Parathyroid adenoma (tissue), 2 donors: Measurements from ENCODE around the gene AADACL3.

Experiments used
- H2AFZ ChIP-seq: fragments of 300-600 bp; sonication (generic); one replicate; pipeline ENCODE4 v1.7.0; 2017; ENCODE audit warnings: antibody characterized with exemption, mild to moderate bottlenecking
- H3K27ac ChIP-seq: fragments of 300-600 bp; sonication (generic); one replicate; pipeline ENCODE4 v1.7.0; 2017
- H3K27me3 ChIP-seq: fragments of 300-600 bp; sonication (generic); one replicate; pipeline ENCODE4 v1.7.0; 2017; ENCODE audit warnings: low read length; ENCODE audit not compliant: control insufficient read depth, insufficient read depth
- H3K36me3 ChIP-seq: fragments of 300-600 bp; sonication (generic); one replicate; pipeline ENCODE4 v1.7.0; 2017; ENCODE audit warnings: low read length; ENCODE audit not compliant: control insufficient read depth, insufficient read depth
- H3K4me1 ChIP-seq: fragments of 300-600 bp; sonication (generic); one replicate; pipeline ENCODE4 v1.7.0; 2017; ENCODE audit warnings: control low read depth
- H3K4me2 ChIP-seq: fragments of 300-600 bp; sonication (generic); one replicate; pipeline ENCODE4 v1.7.0; 2017; ENCODE audit warnings: low read length
- H3K4me3 ChIP-seq: fragments of 300-600 bp; sonication (generic); one replicate; pipeline ENCODE4 v1.7.0; 2017; ENCODE audit warnings: low read depth, low read length
- H3K79me2 ChIP-seq: fragments of 300-600 bp; sonication (generic); one replicate; pipeline ENCODE4 v1.7.0; 2017; ENCODE audit warnings: control low read depth
- H3K9ac ChIP-seq: fragments of 300-600 bp; sonication (generic); one replicate; pipeline ENCODE4 v1.7.0; 2017; ENCODE audit warnings: mild to moderate bottlenecking
- H3K9me3 ChIP-seq: fragments of 300-600 bp; sonication (generic); one replicate; pipeline ENCODE4 v1.7.0; 2017; ENCODE audit warnings: low read length; ENCODE audit not compliant: control insufficient read depth
- TF ChIP-seq, protein P1 (sequence below): fragments of 300-600 bp; sonication (generic); IDR thresholded peaks from one replicate; pipeline ENCODE4 v1.7.0; 2017; ENCODE audit warnings: antibody characterized with exemption, mild to moderate bottlenecking
- donor health status: primary hyperparathyroidism.

Gene AADACL3

DNA sequence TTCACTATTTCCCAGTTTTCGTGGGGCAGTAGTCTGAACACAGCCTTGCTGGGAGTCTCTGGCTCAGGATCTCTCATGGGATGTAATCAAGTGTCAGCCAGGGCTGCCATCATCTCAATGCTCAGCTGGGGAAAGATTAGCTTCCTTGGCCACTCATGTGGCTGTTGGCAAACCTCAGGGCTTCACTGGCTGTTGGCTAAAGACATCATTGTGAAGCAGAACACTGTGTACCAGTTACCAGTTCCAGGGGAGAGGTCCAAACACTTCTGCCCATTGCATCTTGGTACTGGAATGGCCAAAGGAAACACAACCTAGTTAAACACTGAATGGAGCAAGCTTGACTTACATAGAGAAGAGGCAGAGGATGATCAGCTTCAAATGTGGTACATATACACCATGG is 38.3 kb upstream of the AADACL3 start:
- no peak overlapping the region for H3K9ac ChIP-seq
- no peak overlapping the region for H3K4me2 ChIP-seq
- H3K9me3 ChIP-seq, result no peaks in the 10 kb centered on the region
- no peaks in the 10 kb centered on the region for H3K4me1 ChIP-seq
- TF ChIP-seq, protein P1, sequence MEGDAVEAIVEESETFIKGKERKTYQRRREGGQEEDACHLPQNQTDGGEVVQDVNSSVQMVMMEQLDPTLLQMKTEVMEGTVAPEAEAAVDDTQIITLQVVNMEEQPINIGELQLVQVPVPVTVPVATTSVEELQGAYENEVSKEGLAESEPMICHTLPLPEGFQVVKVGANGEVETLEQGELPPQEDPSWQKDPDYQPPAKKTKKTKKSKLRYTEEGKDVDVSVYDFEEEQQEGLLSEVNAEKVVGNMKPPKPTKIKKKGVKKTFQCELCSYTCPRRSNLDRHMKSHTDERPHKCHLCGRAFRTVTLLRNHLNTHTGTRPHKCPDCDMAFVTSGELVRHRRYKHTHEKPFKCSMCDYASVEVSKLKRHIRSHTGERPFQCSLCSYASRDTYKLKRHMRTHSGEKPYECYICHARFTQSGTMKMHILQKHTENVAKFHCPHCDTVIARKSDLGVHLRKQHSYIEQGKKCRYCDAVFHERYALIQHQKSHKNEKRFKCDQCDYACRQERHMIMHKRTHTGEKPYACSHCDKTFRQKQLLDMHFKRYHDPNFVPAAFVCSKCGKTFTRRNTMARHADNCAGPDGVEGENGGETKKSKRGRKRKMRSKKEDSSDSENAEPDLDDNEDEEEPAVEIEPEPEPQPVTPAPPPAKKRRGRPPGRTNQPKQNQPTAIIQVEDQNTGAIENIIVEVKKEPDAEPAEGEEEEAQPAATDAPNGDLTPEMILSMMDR, result no peak
- no peaks in the 10 kb centered on the region for H3K79me2 ChIP-seq
- H2AFZ ChIP-seq, result no peak overlapping the region
- H3K36me3 ChIP-seq, result no peaks in the 10 kb centered on the region
- no peaks in the 10 kb centered on the region for H3K27me3 ChIP-seq
- no peak overlapping the region for H3K27ac ChIP-seq
- H3K4me3 ChIP-seq, result no peak overlapping the region

GRCh38 chr1:12678350-12678749 is 37.6 kb upstream of the AADACL3 start:
- Histone ChIP-seq H3K9me3 (no peaks in the 10 kb centered on the region), H3K27ac (no peak overlapping the region), H3K79me2 (no peaks in the 10 kb centered on the region), H3K9ac (no peak overlapping the region), H3K4me3 (no peak overlapping the region), H3K36me3 (no peaks in the 10 kb centered on the region), H3K4me2 (no peak overlapping the region), H3K27me3 (no peaks in the 10 kb centered on the region), H2AFZ (no peak overlapping the region), H3K4me1 (no peaks in the 10 kb centered on the region)
- TF ChIP-seq, protein P1, result no peak

DNA sequence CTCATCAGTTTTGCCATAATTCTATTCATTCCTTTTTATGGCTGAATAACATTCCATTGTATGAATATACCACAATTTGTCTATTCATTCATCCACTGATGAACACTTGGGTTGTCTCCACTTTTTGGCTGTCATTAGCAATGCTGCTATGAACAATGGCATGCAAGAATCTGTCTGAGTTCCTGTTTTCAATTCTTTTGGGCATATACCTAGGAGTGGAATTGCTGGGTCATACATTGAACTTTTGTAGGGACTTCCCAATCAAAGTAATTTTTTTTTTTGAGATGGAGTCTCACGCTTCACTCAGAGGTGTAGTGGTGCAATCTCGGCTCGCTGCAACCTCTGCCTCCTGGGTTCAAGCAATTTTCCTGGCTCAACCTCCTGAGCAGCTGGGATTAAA is 37.1 kb upstream of the AADACL3 start:
- H3K4me1 ChIP-seq, result no peaks in the 10 kb centered on the region
- H3K9me3 ChIP-seq, result no peaks in the 10 kb centered on the region
- no peaks in the 10 kb centered on the region for H3K36me3 ChIP-seq
- H3K27me3 ChIP-seq, result no peaks in the 10 kb centered on the region
- TF ChIP-seq, protein P1, result no peak
- no peak overlapping the region for H3K4me3 ChIP-seq
- H3K4me2 ChIP-seq, result no peak overlapping the region
- no peaks in the 10 kb centered on the region for H3K79me2 ChIP-seq
- H3K27ac ChIP-seq, result no peak overlapping the region
- H2AFZ ChIP-seq, result no peak overlapping the region
- H3K9ac ChIP-seq, result no peak overlapping the region

GRCh38 chr1:12690156-12690555 is 25.8 kb upstream of the AADACL3 start:
- H3K4me1 ChIP-seq, result no peaks in the 10 kb centered on the region
- H3K4me2 ChIP-seq, result no peak overlapping the region
- TF ChIP-seq, protein P1, result no peak
- no peaks in the 10 kb centered on the region for H3K36me3 ChIP-seq
- no peak overlapping the region for H2AFZ ChIP-seq
- H3K9me3 ChIP-seq, result no peaks in the 10 kb centered on the region
- H3K4me3 ChIP-seq, result no peak overlapping the region
- H3K9ac ChIP-seq, result no peak overlapping the region
- no peaks in the 10 kb centered on the region for H3K27me3 ChIP-seq
- H3K27ac ChIP-seq, result no peak overlapping the region
- H3K79me2 ChIP-seq, result no peaks in the 10 kb centered on the region

GRCh38 chr1:12692967-12693782 is 22.7 kb upstream of the AADACL3 start:
- no peaks in the 10 kb centered on the region for H3K36me3 ChIP-seq
- no peaks in the 10 kb centered on the region for H3K27me3 ChIP-seq
- TF ChIP-seq, protein P1, result no peak
- no peak overlapping the region for H3K9ac ChIP-seq
- no peaks in the 10 kb centered on the region for H3K9me3 ChIP-seq
- no peak overlapping the region for H3K4me2 ChIP-seq
- no peak overlapping the region for H2AFZ ChIP-seq
- H3K4me3 ChIP-seq, result no peak overlapping the region
- H3K79me2 ChIP-seq, result no peaks in the 10 kb centered on the region
- no peak overlapping the region for H3K27ac ChIP-seq
- H3K4me1 ChIP-seq, result no peaks in the 10 kb centered on the region
